Epithelial cell of proximal tubule (primary cell): Measurements from ENCODE around the gene KIF1B. TPM values are rescaled to one million over a fixed set of nuclear protein-coding genes. Genes with fewer than 3 reads are reported as not detected.
"Not testable (repeated sequence)": the region's sequence is repeated elsewhere in the genome, so short reads cannot be mapped to it uniquely, and the experiment has no call there.

Experiments used
- DNase-seq: peaks from one replicate; pipeline ENCODE4 v3.0.0-alpha.2; 2011; ENCODE audit warnings: low read depth
- H3K4me3 ChIP-seq: 2 replicates; pipeline ENCODE4 v1.5.1; 2011; ENCODE audit warnings: low read depth, mild to moderate bottlenecking, low read length
- total RNA-seq: library from RNA; depleted of rRNA; stranded (reverse); fragments of >200 nt; gene quantifications from 2 replicates; pipeline ENCODE4 v1.2.3, GENCODE V29; 2015
- TF ChIP-seq, protein P1 (sequence below): conservative IDR thresholded peaks from 2 replicates; pipeline ENCODE4 v1.5.1; 2012; ENCODE audit warnings: low read depth, mild to moderate bottlenecking, low read length

The KIF1B gene
- total RNA-seq, 1 donor from 2014 or later: 20.9 TPM

DNA sequence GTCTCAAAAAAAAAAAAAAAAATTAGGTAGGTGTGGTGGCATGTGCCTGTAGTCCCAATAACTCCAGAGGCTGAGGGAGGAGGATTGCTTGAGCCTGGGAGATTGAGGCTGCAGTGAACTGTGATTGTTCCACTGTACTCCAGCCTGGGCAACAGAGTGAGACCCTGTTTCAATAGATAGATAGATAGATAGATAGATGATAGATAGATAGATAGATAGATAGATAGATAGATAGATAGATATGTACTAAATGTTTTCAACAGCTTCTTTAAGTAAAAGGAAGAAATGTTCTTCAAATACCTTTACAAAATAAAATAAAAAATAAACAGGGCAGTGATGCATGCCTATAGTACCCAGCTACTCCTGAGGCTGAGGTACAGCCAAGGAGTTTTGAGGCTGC is 9.8 kb downstream of the KIF1B start:
- no peak for DNase-seq
- TF ChIP-seq, protein P1, sequence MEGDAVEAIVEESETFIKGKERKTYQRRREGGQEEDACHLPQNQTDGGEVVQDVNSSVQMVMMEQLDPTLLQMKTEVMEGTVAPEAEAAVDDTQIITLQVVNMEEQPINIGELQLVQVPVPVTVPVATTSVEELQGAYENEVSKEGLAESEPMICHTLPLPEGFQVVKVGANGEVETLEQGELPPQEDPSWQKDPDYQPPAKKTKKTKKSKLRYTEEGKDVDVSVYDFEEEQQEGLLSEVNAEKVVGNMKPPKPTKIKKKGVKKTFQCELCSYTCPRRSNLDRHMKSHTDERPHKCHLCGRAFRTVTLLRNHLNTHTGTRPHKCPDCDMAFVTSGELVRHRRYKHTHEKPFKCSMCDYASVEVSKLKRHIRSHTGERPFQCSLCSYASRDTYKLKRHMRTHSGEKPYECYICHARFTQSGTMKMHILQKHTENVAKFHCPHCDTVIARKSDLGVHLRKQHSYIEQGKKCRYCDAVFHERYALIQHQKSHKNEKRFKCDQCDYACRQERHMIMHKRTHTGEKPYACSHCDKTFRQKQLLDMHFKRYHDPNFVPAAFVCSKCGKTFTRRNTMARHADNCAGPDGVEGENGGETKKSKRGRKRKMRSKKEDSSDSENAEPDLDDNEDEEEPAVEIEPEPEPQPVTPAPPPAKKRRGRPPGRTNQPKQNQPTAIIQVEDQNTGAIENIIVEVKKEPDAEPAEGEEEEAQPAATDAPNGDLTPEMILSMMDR: no peak
- no peak overlapping the region for H3K4me3 ChIP-seq

DNA sequence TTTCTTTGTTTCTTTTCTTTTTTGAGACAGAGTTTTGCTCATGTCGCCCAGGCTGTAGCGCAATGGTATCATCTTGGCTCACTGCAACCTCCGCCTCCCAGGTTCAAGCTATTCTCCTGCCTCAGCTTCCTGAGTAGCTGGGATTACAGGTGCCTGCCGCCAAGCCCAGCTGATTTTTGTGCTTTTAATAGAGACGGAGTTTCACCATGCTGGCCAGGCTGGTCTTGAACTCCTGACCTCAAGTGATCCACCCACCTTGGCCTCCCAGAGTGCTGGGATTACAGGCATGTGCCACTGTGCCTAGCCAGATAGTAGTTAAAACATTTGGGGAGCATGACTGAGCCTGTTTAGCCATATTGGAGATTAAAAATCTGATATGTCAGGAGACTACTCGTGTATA is 10.3 kb downstream of the KIF1B start:
- DNase-seq, H3K4me3 ChIP-seq: not testable (repeated sequence)

DNA sequence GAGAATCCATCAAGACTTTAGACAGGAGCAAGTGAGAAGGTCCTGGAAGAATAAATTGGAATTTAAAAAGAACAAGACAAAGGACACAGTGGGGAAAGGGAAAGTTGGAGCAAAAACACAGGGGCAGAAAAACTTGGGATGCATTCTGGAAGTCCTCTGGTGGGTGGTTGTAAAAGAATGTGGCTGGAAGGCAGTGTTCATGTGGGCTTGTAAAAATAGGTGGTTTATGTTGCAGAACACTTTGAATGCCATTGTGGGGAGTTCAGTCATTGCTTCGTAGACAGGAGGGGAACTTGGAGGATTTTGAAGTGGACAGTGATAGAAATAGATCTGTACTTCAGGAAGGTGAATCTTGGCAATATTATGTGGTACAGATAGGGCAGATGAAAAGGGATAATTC is 15.2 kb downstream of the KIF1B start:
- TF ChIP-seq, protein P1: no peak
- DNase-seq: no peak
- no peak overlapping the region for H3K4me3 ChIP-seq

DNA sequence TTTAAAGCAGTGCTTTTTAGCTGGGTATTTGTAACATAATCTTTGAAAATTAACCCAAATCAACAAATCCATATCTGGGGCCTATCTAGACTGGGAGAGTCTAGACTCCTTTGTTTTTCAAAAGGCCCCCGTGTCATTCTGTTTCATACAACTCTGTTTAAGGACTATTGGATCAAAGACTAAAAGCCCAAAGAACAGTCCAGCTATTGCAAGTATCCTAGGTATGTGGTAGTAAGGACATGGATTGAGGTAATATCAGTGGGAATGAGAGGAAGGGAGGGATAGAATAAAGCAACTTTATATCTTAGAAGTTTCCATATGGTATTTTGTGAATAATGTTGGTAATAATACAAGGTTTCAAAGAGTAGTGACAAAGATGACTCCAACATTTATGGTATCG is 18.2 kb downstream of the KIF1B start:
- TF ChIP-seq, protein P1: no peak
- no peak overlapping the region for H3K4me3 ChIP-seq
- DNase-seq: no peak

DNA sequence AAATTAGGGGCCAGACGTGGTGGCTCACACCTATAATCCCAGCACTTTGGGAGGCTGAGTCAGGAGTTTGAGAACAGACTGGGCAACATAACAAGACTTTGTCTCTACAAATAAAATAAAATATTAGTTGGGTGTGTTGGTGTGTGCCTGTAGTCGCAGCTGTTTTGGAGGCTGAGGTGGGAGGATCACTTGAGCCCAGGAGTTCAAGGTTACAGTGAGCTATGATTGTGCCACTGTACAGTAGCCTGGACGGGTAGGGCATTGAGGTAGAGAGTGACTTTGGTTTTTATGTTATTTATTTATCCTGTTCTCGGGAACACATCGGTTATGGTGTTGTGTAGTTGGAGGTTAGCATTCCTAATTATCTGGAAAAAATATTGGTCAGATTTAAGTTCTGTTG is 19.5 kb downstream of the KIF1B start:
- DNase-seq: no peak
- H3K4me3 ChIP-seq: no peak overlapping the region
- TF ChIP-seq, protein P1: no peak

DNA sequence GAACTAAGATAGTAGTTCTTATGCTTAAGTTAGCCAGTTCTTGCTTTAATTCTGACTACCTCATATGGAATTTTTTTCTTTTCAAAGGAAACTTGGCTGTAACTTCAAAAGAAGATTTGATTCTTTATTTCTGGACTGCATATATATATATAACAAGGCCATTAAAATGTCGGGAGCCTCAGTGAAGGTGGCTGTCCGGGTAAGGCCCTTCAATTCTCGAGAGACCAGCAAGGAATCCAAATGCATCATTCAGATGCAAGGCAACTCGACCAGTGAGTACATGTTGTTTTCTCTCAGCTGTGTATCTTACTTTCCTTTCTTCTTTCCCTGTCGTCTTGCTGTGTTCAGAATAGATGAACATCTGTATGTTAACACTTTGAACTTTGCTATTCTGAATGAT is 21.8 kb downstream of the KIF1B start:
- H3K4me3 ChIP-seq: no peak overlapping the region
- no peak for DNase-seq
- TF ChIP-seq, protein P1: no peak

DNA sequence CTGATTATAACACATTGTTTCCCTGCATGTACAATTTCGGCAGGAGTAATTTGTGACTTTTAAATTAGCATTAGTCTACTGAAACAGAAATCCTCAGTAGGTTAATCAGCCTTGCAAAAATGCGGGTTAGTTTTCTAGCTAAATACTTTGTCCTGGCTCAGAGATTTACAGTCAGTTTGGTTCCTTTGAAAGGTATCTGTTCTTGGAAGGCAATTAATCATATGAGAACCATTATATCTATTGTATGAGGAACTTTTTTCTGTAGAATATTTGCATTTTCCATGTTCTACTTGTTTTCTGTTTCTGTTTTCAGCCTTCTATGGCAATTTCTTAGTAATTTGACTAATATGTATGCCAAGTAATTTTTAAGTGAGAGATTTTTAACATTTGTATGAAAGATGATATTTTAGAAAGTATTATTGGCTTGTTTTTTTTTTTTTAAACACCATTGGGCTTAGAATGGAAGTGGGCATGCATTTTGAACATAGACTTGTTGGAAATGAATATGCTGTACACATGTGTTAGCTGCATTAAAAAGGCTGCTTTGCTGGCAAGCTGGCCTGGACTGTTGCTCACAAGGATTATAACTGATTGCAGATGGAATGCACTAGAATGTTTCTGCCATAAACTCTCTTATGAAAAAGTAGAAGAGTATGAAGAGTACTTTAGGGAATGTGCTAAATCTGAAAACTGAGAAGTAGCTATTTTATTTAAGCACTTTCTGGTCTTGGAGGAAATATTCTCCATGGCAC is 26.2 kb downstream of the KIF1B start:
- no peak for DNase-seq
- H3K4me3 ChIP-seq: no peak overlapping the region
- TF ChIP-seq, protein P1: no peak
